Sigmoid colon (tissue), 4 donors: ENCODE results near the gene NXPH2.

Experiments used
- CTCF ChIP-seq, 4 experiments: fragments of 450-650 bp in 3 of 4; fragments of 200-600 bp in 1 of 4; IDR thresholded peaks; one replicate each; pipeline ENCODE4 v1.5.1; 2016 to 2019; ENCODE audit warnings: antibody characterized with exemption in 4 of 4, mild to moderate bottlenecking in 3 of 4, moderate library complexity in 2 of 4
- EP300 ChIP-seq, 4 donors: sonication (generic); formaldehyde crosslinking; IDR thresholded peaks; one replicate each; pipeline ENCODE4 v1.6.1; 2017; ENCODE audit warnings: antibody characterized with exemption in 4 of 4
- POLR2A ChIP-seq, 2 donors: fragments of 450-650 bp; IDR thresholded peaks; one replicate each; pipeline ENCODE4 v1.6.1; 2016; ENCODE audit warnings: antibody characterized with exemption in 2 of 2, mild to moderate bottlenecking in 2 of 2, moderate library complexity in 2 of 2
- POLR2AphosphoS5 ChIP-seq, 4 donors: sonication (generic); formaldehyde crosslinking; IDR thresholded peaks; one replicate each; pipeline ENCODE4 v1.6.1; 2017; ENCODE audit warnings: antibody characterized with exemption in 4 of 4

GRCh38 chr2:138648606-138649005 is 131.6 kb downstream of the NXPH2 start:
- TF ChIP-seq CTCF (IDR thresholded peaks at IDR 0.05) (no peak), POLR2A (IDR thresholded peaks at IDR 0.05) (no peak), EP300 (IDR thresholded peaks at IDR 0.05) (no peak), POLR2AphosphoS5 (IDR thresholded peaks at IDR 0.05) (no peak)
